ENCODE measurements around the gene KCTD13. TPM values are rescaled to one million over a fixed set of nuclear protein-coding genes. Genes with fewer than 3 reads are reported as not detected.

KCTD13 gene
- total and polyA plus RNA-seq, 2 of the 8 experiments (the other 6 are each of a cell fraction or from before 2014, with no cell fraction given), result 9.2 to 10.8 TPM

- Histone ChIP-seq H3K23ac (ENCODE audit: insufficient read length) (no peak overlapping the region), H3K56ac (replicated peaks; ENCODE audit: insufficient read length, low read depth, low read length) (no peak overlapping the region), H3K4me1 (replicated peaks in 1 of 4; ENCODE audit: control insufficient read depth in 3 of 4, insufficient read depth in 4 of 4, low read length in 3 of 4) (peaks cover 0 to 14% (median 3%) of the 10 kb centered on the region in 4 experiments; a peak in 6 of 7 replicates), H3K4me3 (ENCODE audit: extremely low read depth in 1 of 4, insufficient read depth in 2 of 4, low read depth in 3 of 4, low read length in 4 of 4) (peak overlapping the region; percentile 59 to 99 (median 90)), H3K4ac (replicated peaks; ENCODE audit: insufficient read length, low read depth, low read length) (peak overlapping the region; percentile 29), H4K5ac (ENCODE audit: insufficient read length, low read depth, low read length) (peak overlapping the region; percentile 2), H2BK15ac (ENCODE audit: low read length) (no peak overlapping the region), H2AFZ (ENCODE audit: low read length) (peak overlapping the region; percentile 23; the same call in 1 of the 2 replicates), H3K27me3 (replicated peaks in 1 of 4; ENCODE audit: control insufficient read depth in 3 of 4, extremely low read depth in 1 of 4, insufficient read depth in 3 of 4, low read length in 3 of 4) (no peaks in the 10 kb centered on the region), H3K4me2 (ENCODE audit: insufficient read depth in 1 of 2, low read depth in 2 of 2, low read length in 2 of 2) (peak overlapping the region; percentile 87 to 99), H3K36me3 (ENCODE audit: control insufficient read depth in 2 of 4, insufficient read depth in 4 of 4, low read length in 3 of 4) (peaks cover 0 to 4% (median 0%) of the 10 kb centered on the region in 4 experiments; a peak in 2 of 8 replicates), H3K79me1 (ENCODE audit: low read depth, low read length) (0 out of 2 replicates have a peak, but pooled peaks cover 2% of the 10 kb centered on the region), H3K23me2 (ENCODE audit: low read depth, low read length) (peaks cover 24% of the 10 kb centered on the region), H2BK12ac (ENCODE audit: low read depth, low read length) (0 out of 2 replicates have a peak overlapping the region, but pooled peaks have one; percentile 68), H4K8ac (ENCODE audit: extremely low read depth, insufficient read depth, low read length) (no peak overlapping the region), H2BK5ac (ENCODE audit: low read depth, low read length) (peak overlapping the region; percentile 75; the same call in 1 of the 2 replicates), H4K91ac (replicated peaks; ENCODE audit: insufficient read length, low read length) (peak overlapping the region; percentile 65), H3K18ac (ENCODE audit: extremely low read depth, low read length) (peak overlapping the region; percentile 83; the same call in 1 of the 2 replicates), H4K20me1 (replicated peaks in 1 of 2; ENCODE audit: control insufficient read depth in 1 of 2, insufficient read depth in 2 of 2, low read length in 2 of 2) (peaks cover 0 to 3% of the 10 kb centered on the region in 2 experiments), H2AK5ac (ENCODE audit: low read depth, low read length) (no peak overlapping the region), H2BK120ac (replicated peaks; ENCODE audit: low read depth, low read length) (no peak overlapping the region), H3K9ac (replicated peaks in 1 of 4; ENCODE audit: extremely low read depth in 1 of 4, low read depth in 3 of 4, low read length in 3 of 4) (peak overlapping the region in 3 of 4 experiments; percentile 29 to 42 (median 39); a peak in 4 of 7 replicates), H2BK20ac (ENCODE audit: low read length) (no peak overlapping the region), H3K79me2 (ENCODE audit: control insufficient read depth in 1 of 2, insufficient read depth in 2 of 2, low read length in 2 of 2) (no peaks in the 10 kb centered on the region), H3K14ac (ENCODE audit: insufficient read length) (no peak overlapping the region), H3K9me3 (ENCODE audit: insufficient read depth in 2 of 2, low read depth in 1 of 2, low read length in 1 of 2) (no peaks in the 10 kb centered on the region), H3K27ac (ENCODE audit: low read depth, low read length) (peak overlapping the region; percentile 67; the same call in 1 of the 2 replicates)
- DNase-seq (ENCODE audit: low read depth in 1 of 2, low spot score in 2 of 2), result peak in 1 of 2 experiments; percentile 58
- ChIA-PET POLR2A (ENCODE audit: partially characterized antibody) (interaction anchor here (0.7 to 5.7 kb wide), 19 partner anchors 9 to 211 kb away, joined by 3 to 52 read pairs (median 4); partner anchors contain the start of genes CDIPT, KCTD13 and PRRT2), CTCF (ENCODE audit: partially characterized antibody) (interaction anchor here (0.6 to 2.8 kb wide), 15 partner anchors 10 to 202 kb away, joined by 3 to 14 read pairs (median 4); partner anchors contain the start of genes CDIPT and TAOK2)
- 39% methylated on average over 28 of the region's 31 CpGs; no CpG with 5 or more reads in 1 of the 2 experiments for WGBS, 2 experiments (ENCODE audit: extremely low coverage in 1 of 2, insufficient coverage in 1 of 2, insufficient read length in 1 of 2, insufficient replicate concordance in 2 of 2, low coverage in 1 of 2, low lambda C conversion rate in 2 of 2, missing lambda C conversion rate in 1 of 2)
- no peak for FAIRE-seq
- TF ChIP-seq MAX (IDR thresholded peaks at IDR 0.05) (no peak), TBP (IDR thresholded peaks at IDR 0.05; ENCODE audit: low read depth, low read length) (no peak), FOSL1 (IDR thresholded peaks at IDR 0.05; ENCODE audit: insufficient read depth, low read depth, low read length) (no peak), TAF1 (IDR thresholded peaks at IDR 0.05; ENCODE audit: low read depth, low read length) (no peak), BACH1 (IDR thresholded peaks at IDR 0.05; ENCODE audit: low read length) (no peak), ZNF274 (IDR thresholded peaks at IDR 0.05; ENCODE audit: borderline replicate concordance, extremely low read depth, low read length) (no peak), E2F6 (IDR thresholded peaks at IDR 0.05) (no peak), NRF1 (IDR thresholded peaks at IDR 0.05; ENCODE audit: low read depth, low read length) (no peak), CBX8 (IDR thresholded peaks at IDR 0.05; ENCODE audit: borderline replicate concordance, low read depth, low read length) (no peak), POLR2AphosphoS5 (IDR thresholded peaks at IDR 0.05; ENCODE audit: low read depth, low read length) (no peak), SP1 (IDR thresholded peaks at IDR 0.05; ENCODE audit: low read depth, low read length) (no peak)
These were observed 25.0 kb downstream of the KCTD13 start for GRCh38 chr16:29900888-29901606.

Measured in H1 (cell line).